ENCODE results near the gene SCAMP4. TPM values are rescaled to one million over a fixed set of nuclear protein-coding genes. Genes with fewer than 3 reads are reported as not detected.

SCAMP4 gene
- total and polyA plus RNA-seq, 2 of the 13 experiments (the other 11 are each of a cell fraction or from before 2014, with no cell fraction given): 10.7 to 13.7 TPM

DNA sequence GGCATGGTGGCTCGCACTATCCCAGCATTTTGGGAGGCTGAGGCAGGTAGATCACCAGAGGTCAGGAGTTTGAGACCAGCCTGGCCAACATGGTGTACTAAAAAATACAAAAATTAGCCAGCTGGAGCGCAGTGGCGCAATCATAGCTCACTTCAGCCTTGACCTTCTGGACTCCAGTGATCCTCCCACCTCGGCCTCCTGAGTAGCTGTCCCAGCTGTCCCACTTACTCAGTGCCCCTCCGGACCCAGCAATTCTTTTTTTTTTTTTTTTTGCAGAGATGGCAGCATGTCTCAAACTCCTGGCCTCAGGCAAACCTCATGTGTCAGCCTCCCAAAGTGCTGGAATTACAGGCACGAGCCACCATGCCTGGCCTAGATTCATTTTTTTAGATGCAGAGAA is 2.3 kb upstream of the SCAMP4 start:
- no peak overlapping the region for H2AFZ ChIP-seq (ENCODE audit: low read length)
- no peaks in the 10 kb centered on the region for H3K27me3 ChIP-seq (ENCODE audit: control insufficient read depth in 1 of 2, insufficient read depth in 2 of 2, low read length in 2 of 2)
- DNase-seq (ENCODE audit: low spot score): peak; percentile 67
- H4K20me1 ChIP-seq (ENCODE audit: insufficient read depth, low read length): peaks cover 2% of the 10 kb centered on the region; the same call in 1 of the 2 replicates
- peaks cover 68% of the 10 kb centered on the region for H3K4me1 ChIP-seq (ENCODE audit: insufficient read depth, low read length)
- peaks cover 17% of the 10 kb centered on the region for H3K79me2 ChIP-seq (ENCODE audit: insufficient read depth, low read length)
- H3K27ac ChIP-seq (ENCODE audit: extremely low read length, insufficient read depth, low read length): peak overlapping the region; percentile 67
- no peaks in the 10 kb centered on the region for H3K36me3 ChIP-seq (replicated peaks in 1 of 2; ENCODE audit: control insufficient read depth in 1 of 2, insufficient read depth in 2 of 2, low read length in 2 of 2)
- no peak overlapping the region for H3K9ac ChIP-seq (ENCODE audit: insufficient read depth, low read depth, low read length)
- 8% methylated on average over 6 of the region's 6 CpGs for WGBS (ENCODE audit: low lambda C conversion rate)
- peak overlapping the region in 1 of 3 experiments; percentile 65; a peak in 2 of 6 replicates for H3K4me3 ChIP-seq (replicated peaks in 1 of 3; ENCODE audit: insufficient read depth in 1 of 3, low read depth in 2 of 3, low read length in 3 of 3)
- no peaks in the 10 kb centered on the region for H3K9me3 ChIP-seq (ENCODE audit: low read length)
- ChIA-PET CTCF (ENCODE audit: low intra/inter-chr PET ratio, low total read pairs) (no interaction called here), POLR2A (interaction anchor here (0.7 to 2.4 kb wide), 2 partner anchors 38 to 122 kb away, joined by 3 to 11 read pairs; no protein-coding TSS in a partner anchor)
- no peak for ATAC-seq
- BruUV-seq (replicated peaks): no TSS peak
- peak; percentile 79 for FAIRE-seq
- H3K4me2 ChIP-seq (ENCODE audit: low read depth, low read length): peak overlapping the region; percentile 53
- in situ Hi-C loops (cut with HindIII; ENCODE audit: extremely low pct_ligation_motif_present, low pct_unique_long_range_greater_than_20kb) (no loop called here), intact Hi-C loops (cut with micrococcal nuclease; ENCODE audit: unreplicated experiment) (no loop called here)
- TF ChIP-seq RBAK (CRISPR knock-in tag; IDR thresholded peaks at IDR 0.05): no peak
- no peak for TF ChIP-seq EZH2 (conservative IDR thresholded peaks at IDR 0.05; ENCODE audit: low read depth, low read length)
- no peak for TF ChIP-seq HOXD1 (CRISPR knock-in tag; IDR thresholded peaks at IDR 0.05)
- TF ChIP-seq ZNF567 (CRISPR knock-in tag; IDR thresholded peaks at IDR 0.05; ENCODE audit: borderline replicate concordance): no peak
- peak; percentile 33; the same call in 1 of the 2 replicates for TF ChIP-seq RXRB (CRISPR knock-in tag; IDR thresholded peaks at IDR 0.05; ENCODE audit: borderline replicate concordance)
- TF ChIP-seq, protein P1, sequence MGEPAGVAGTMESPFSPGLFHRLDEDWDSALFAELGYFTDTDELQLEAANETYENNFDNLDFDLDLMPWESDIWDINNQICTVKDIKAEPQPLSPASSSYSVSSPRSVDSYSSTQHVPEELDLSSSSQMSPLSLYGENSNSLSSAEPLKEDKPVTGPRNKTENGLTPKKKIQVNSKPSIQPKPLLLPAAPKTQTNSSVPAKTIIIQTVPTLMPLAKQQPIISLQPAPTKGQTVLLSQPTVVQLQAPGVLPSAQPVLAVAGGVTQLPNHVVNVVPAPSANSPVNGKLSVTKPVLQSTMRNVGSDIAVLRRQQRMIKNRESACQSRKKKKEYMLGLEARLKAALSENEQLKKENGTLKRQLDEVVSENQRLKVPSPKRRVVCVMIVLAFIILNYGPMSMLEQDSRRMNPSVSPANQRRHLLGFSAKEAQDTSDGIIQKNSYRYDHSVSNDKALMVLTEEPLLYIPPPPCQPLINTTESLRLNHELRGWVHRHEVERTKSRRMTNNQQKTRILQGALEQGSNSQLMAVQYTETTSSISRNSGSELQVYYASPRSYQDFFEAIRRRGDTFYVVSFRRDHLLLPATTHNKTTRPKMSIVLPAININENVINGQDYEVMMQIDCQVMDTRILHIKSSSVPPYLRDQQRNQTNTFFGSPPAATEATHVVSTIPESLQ (CRISPR knock-in tag; conservative IDR thresholded peaks at IDR 0.05): no peak
- TF ChIP-seq, protein P2, sequence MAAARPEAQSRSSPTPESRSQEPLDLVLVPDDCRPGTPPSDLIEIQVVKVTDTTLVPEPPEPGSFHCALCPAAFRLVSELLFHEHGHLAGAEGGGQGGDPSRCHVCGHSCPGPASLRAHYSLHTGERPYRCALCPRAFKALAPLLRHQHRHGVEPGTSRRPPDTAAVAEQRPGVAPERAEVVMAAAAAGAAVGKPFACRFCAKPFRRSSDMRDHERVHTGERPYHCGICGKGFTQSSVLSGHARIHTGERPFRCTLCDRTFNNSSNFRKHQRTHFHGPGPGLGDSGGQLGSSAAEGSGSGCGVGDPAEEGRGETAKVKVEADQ (CRISPR knock-in tag; IDR thresholded peaks at IDR 0.05; ENCODE audit: borderline replicate concordance): no peak
- TF ChIP-seq ZMYM2 (CRISPR knock-in tag; IDR thresholded peaks at IDR 0.05): peak; percentile 71; the same call in 1 of the 2 replicates
- no peak for TF ChIP-seq TCF12 (IDR thresholded peaks at IDR 0.05)
- no peak for TF ChIP-seq TCF12 (CRISPR knock-in tag; IDR thresholded peaks at IDR 0.05)
- TF ChIP-seq, protein P3, sequence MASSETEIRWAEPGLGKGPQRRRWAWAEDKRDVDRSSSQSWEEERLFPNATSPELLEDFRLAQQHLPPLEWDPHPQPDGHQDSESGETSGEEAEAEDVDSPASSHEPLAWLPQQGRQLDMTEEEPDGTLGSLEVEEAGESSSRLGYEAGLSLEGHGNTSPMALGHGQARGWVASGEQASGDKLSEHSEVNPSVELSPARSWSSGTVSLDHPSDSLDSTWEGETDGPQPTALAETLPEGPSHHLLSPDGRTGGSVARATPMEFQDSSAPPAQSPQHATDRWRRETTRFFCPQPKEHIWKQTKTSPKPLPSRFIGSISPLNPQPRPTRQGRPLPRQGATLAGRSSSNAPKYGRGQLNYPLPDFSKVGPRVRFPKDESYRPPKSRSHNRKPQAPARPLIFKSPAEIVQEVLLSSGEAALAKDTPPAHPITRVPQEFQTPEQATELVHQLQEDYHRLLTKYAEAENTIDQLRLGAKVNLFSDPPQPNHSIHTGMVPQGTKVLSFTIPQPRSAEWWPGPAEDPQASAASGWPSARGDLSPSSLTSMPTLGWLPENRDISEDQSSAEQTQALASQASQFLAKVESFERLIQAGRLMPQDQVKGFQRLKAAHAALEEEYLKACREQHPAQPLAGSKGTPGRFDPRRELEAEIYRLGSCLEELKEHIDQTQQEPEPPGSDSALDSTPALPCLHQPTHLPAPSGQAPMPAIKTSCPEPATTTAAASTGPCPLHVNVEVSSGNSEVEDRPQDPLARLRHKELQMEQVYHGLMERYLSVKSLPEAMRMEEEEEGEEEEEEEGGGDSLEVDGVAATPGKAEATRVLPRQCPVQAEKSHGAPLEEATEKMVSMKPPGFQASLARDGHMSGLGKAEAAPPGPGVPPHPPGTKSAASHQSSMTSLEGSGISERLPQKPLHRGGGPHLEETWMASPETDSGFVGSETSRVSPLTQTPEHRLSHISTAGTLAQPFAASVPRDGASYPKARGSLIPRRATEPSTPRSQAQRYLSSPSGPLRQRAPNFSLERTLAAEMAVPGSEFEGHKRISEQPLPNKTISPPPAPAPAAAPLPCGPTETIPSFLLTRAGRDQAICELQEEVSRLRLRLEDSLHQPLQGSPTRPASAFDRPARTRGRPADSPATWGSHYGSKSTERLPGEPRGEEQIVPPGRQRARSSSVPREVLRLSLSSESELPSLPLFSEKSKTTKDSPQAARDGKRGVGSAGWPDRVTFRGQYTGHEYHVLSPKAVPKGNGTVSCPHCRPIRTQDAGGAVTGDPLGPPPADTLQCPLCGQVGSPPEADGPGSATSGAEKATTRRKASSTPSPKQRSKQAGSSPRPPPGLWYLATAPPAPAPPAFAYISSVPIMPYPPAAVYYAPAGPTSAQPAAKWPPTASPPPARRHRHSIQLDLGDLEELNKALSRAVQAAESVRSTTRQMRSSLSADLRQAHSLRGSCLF (CRISPR knock-in tag; IDR thresholded peaks at IDR 0.05; ENCODE audit: borderline replicate concordance): no peak
- peak; percentile 79; the same call in 1 of the 2 replicates for TF ChIP-seq ZMYM3 (CRISPR knock-in tag; IDR thresholded peaks at IDR 0.05)
- no peak for TF ChIP-seq MBNL3 (CRISPR knock-in tag; conservative IDR thresholded peaks at IDR 0.05)
- TF ChIP-seq ZNF83 (CRISPR knock-in tag; IDR thresholded peaks at IDR 0.05; ENCODE audit: borderline replicate concordance): no peak
- no peak for TF ChIP-seq HOXA5 (CRISPR knock-in tag; IDR thresholded peaks at IDR 0.05)
- TF ChIP-seq, protein P4, sequence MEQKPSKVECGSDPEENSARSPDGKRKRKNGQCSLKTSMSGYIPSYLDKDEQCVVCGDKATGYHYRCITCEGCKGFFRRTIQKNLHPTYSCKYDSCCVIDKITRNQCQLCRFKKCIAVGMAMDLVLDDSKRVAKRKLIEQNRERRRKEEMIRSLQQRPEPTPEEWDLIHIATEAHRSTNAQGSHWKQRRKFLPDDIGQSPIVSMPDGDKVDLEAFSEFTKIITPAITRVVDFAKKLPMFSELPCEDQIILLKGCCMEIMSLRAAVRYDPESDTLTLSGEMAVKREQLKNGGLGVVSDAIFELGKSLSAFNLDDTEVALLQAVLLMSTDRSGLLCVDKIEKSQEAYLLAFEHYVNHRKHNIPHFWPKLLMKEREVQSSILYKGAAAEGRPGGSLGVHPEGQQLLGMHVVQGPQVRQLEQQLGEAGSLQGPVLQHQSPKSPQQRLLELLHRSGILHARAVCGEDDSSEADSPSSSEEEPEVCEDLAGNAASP (CRISPR knock-in tag; IDR thresholded peaks at IDR 0.05; ENCODE audit: borderline replicate concordance): peak; percentile 24; the same call in 1 of the 2 replicates
- TF ChIP-seq ZNF329 (CRISPR knock-in tag; IDR thresholded peaks at IDR 0.05; ENCODE audit: low read depth): no peak

Data from HepG2 (cell line).